GDM1 (cell line): ENCODE results near the gene NBEAL2.

ENCODE experiments used
- DNase-seq: peaks from one replicate; lab custom pipeline; 2025; lab: John Stamatoyannopoulos, UW

Gene NBEAL2

GRCh38 chr3:47042231-47042791 lies 62.8 kb downstream of the NBEAL2 start:
- no peak for DNase-seq

- no peak for DNase-seq
Observed at GRCh38 chr3:47047069-47047468, 67.6 kb downstream of the NBEAL2 start.

GRCh38 chr3:47047673-47048072 lies 68.2 kb downstream of the NBEAL2 start:
- DNase-seq: no peak

- no peak for DNase-seq
Observed at GRCh38 chr3:47054412-47054811, 74.9 kb downstream of the NBEAL2 start.

- no peak for DNase-seq
Observed at GRCh38 chr3:47056705-47057104, 77.2 kb downstream of the NBEAL2 start.

GRCh38 chr3:47057212-47057671 lies 77.8 kb downstream of the NBEAL2 start:
- DNase-seq: no peak
